Measurements from ENCODE around the gene COL7A1.
A peak's percentile ranks its signal among the peaks of the same experiment; 100 is the strongest.

COL7A1 gene

DNA sequence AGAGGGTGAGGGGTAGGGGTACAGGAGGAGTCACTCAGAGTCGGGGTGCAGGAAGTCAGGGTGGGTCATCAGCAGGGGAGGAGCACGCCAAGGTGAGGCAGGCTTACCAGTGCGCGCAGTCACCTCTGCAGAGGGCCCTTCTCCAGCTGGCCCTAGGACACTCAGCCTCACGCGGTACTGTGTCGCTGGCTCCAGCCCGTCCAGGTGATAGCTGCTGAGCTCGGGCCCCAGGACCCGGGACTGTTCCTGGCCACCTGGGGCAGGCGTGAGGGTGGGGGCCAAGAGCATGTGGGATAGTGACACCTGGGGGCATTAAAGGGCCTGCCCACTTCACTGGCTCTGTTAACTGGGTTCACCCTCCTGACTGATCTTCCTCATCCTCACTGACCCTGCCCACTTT lies 7.4 kb downstream of the COL7A1 start:
- no peak for DNase-seq

DNA sequence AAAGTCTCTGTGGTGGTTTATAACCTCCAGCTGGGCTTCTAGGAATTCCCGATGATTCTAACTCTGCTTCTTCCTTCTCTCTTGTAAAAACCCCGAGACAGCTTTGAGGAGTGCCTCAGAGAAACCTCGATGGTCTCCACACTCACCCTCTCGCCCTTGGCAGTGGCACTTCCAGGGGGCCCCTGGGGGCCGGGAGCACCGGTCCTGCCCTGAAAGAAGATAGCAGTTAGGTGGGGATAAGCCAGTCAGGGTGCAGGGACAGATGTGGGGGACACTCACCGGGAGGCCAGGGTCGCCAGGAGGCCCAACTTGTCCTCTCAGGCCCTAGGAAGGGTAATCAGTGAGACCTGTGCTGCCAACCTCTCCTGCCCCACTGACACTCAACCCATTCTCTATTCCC lies 9.7 kb downstream of the COL7A1 start:
- DNase-seq = no peak

DNA sequence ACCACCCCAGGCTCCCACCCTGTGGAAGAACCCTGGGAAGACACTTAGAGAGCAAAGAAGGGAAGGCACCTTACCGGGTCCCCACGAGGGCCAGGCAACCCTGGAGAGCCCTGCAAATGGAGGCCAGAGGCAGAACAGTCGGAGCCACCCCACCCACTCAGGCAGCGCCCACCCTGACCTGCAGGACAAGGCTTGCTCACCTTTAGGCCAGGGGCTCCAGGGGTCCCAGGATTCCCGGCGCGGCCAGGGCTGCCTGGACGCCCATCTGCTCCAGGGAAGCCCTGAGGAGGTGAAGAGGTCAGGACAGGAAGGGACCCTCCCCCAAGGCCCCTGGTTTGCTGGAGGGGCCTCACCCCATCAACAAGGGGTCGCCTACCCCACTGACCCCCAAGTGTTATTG lies 10.3 kb downstream of the COL7A1 start:
- DNase-seq = no peak

GRCh38 chr3:48581621-48582481 lies 13.3 kb downstream of the COL7A1 start:
- DNase-seq = no peak

DNA sequence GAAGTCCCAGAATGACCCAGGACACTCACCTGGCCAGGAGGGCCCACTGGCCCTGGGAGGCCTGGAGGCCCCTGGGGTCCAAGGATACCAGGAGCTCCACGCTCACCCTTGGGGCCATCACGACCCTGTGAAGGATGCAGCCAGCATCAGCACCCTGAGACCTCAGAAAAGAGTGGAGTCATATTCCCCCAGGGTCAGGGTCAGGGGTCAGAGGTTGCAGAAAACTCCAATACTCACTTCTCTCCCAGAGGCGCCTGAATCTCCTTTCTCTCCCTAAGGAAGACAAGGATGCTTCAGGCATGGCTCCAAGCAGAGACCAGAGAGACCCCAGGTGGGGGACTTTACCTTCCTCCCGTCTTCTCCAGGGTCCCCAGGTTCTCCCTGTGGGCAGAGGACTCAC lies 18.5 kb downstream of the COL7A1 start:
- DNase-seq = no peak

DNA sequence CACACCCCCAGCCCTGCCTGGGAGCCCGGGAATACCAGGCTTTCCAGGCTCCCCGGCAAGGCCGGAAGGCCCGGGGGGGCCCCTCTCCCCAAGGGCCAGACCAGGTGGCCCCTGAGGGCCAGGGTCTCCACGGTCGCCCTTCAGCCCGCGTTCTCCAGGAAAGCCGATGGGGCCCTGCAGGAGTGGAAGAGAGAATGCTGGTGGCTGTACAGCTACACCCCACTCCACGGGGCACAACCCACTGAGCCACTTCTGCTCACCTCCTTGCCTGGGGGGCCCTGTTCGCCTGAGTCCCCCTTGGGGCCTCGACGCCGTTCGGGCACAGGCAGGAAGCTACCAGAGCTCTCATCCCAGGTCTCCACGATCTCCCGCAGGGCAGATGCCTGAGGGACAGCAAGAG lies 19.8 kb downstream of the COL7A1 start:
- DNase-seq = no peak

GRCh38 chr3:48573973-48574585 lies 21.1 kb downstream of the COL7A1 start:
- DNase-seq = no peak

DNA sequence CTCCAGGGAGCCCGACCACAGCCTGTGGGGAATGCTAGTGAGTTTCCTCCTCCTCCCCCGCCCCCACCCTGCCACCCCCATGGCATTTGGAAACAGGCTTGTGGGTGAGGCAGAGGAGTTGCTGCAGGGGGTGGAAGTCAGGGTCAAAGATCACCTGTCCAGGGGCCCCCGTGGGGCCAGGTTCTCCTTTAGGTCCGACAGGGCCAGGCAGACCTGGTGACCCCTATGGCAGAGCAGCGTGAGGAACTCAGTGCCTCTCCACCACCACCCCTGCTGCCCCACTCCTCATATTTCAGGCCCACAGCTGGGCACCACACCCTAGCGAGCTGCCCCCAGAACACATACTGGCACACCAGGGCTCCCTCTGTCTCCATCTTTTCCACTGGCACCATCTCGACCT lies 22.6 kb downstream of the COL7A1 start:
- DNase-seq = no peak

DNA sequence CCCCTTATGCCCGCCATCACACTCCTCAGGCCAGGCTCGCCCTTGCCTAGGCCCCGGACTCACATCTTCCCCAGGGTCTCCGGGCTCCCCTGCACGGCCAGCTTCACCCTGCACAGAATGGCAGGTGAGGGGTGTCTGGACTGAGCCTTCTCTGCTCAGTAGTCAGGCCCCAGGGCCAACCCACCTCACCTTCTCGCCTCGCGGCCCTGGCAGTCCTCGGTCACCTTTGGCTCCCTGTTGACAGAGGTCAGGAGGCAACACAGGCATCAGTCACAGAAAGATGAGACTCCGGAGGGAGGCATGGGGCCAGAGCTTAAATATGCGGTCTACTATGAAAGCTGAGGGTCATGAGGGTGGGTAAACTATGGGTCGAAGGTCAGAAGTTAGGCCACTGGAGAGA lies 23.2 kb downstream of the COL7A1 start:
- DNase-seq = no peak

DNA sequence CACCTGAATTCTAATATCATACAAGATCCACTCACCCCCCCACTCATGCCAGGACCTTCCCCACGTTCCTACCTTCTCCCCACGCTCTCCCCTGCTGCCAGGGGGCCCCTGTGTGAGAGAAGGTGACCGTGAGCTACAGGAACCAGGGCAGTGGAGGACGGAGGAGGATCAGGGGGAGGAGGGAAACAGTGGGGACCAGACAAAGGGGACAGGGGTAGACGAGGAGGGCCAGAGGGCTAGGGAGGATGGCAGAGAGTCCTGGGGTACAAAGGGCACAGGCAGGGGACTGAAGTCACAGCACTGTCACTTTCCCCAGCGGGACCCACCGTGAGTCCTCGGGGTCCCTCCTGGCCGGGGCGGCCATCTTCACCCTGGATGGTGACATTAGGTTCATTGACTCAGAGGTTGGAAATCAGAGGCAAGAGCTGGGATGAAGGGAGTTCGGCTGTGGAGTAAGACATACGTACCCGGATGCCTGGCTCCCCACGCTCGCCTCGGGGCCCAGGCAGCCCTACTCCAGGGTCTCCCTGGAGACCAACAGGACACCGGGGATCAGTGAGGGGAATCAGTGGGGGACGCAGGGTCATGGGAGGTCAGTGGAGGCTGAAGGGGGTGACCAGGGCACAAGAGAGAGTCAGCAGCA lies 25.2 kb downstream of the COL7A1 start:
- no peak for DNase-seq

GRCh38 chr3:48569400-48569799 lies 25.7 kb downstream of the COL7A1 start:
- no peak for DNase-seq

DNA sequence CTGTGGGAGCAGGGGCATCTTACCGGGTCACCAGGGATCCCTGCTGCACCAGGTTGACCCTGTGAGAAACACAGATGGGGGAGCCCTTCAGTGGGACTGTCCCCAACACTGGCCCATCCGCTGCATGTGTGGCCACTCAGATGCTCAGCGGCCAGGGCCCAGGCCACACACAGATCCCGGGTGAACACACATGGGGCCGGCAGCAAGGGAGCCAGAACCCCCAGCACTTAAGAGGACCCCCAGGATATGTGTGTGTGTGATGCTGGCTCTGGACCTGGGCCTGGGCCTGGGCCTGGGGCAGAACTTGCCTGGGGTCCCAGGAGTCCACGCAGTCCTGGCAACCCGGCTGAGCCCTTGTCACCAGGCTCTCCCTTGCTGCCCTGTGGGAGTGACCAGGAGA lies 26.7 kb downstream of the COL7A1 start:
- no peak for DNase-seq

GRCh38 chr3:48567500-48567899 lies 27.6 kb downstream of the COL7A1 start:
- no peak for DNase-seq

- no peak for DNase-seq
Measured at GRCh38 chr3:48567090-48567489, 28.0 kb downstream of the COL7A1 start.

DNA sequence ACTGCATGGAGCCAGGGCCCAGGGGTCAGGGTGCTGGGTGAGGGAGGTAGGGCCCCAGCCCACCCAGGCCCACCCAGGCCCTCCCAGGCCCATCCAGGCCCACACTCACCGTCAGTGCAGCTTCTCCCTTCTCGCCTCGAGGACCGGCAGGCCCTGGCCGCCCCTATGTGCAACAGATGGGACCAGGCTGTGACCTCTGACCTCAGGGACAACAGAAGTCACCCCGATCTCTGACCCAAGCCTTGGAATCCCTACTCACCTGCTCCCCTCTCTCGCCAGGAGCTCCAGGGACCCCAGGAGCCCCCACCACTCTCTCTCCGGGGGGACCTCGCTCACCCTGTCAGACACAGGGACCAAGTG lies 28.7 kb downstream of the COL7A1 start:
- no peak for DNase-seq

- no peak for DNase-seq
Measured at GRCh38 chr3:48565591-48566400, 29.3 kb downstream of the COL7A1 start.

DNA sequence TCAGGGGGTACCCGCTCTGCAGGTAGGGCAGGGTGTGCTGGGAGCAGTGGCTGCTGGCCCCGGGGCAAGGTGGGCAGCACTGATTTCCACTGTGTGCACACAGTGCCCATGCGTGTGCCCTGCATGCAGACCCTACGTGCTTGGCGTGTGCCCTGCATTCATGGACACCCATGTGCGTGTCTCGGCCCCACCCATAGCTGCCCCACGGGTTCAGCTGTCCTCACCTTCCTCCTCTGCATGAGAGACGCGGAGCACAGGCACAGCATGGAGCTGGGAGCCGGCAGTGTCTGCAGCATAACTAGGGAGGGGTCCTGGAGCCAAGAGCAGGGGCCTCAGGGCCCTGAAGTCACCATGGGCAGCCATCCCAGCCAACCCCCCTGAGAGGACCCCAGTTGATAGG lies 29.9 kb downstream of the COL7A1 start:
- no peak for DNase-seq

DNA sequence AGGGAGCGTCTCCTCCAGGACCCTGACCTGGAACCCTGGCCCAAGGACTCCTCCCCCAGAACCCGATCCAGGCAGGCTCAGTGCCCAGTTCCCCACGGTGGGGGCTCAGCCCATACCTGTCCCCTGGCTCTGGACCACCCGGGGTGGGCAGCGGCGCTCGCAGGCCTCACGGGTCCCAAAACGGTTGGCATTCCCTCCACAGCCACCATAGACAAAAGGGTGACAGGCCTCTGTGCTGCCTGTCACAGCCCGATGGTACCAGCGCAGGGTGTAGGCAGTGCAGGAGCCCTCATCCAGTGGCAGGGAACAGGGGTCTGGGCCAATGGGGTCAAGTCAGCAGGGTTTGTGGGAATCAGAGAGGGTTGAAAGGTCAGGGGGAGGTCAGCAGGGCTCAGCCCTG lies 30.5 kb downstream of the COL7A1 start:
- no peak for DNase-seq

DNA sequence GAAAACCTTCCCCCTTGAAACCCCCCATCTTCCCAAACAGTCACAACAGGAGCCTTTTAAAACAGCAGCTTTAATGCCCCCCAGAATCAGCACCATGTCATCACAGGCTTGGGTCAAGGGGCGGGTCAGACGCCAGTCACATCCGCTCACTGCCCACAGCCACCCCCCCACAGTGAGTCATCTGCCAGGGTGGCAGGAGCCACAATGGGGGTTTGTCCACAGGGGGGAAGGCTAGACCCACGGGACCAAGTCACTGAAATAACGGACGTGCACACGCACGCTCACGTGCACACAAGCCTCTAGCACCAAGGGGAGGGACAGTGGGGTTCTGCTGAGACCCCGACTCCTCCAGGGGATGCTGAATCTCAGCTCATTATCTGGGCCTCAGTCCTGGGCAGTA lies 31.1 kb downstream of the COL7A1 start:
- DNase-seq = peak; percentile 8

DNA sequence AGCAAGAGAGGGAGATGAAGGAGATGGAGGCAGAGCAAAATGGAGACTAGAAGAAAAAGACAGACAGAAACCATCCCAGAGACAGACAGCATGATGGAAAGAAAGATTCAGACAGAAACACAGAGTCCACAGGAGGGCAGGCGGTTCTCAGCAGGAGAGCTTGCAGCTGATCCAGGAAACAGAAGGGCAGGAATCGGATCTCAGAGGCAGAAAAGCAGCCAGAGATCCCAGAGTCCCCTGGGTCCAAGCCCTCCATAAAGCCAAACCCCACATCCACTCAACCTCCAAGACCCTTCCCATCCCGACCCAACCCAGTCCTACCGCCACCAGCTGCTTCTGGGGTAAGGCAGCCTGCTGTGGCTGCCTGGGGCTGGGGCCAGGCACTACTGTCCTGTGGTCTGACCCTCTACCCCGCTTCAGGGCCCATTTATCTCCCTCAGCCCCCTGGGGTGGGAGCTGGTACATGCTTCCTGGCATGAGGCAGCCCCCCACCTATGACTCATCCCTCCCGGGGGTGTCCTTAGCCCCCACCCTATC lies 31.7 kb downstream of the COL7A1 start, which contains the start of gene UCN2:
Gene UCN2 (minus strand): TSS at position 400 of the 537 bp plus-strand sequence. CDS start 657 bp downstream, outside the sequence.
- DNase-seq = no peak

DNA sequence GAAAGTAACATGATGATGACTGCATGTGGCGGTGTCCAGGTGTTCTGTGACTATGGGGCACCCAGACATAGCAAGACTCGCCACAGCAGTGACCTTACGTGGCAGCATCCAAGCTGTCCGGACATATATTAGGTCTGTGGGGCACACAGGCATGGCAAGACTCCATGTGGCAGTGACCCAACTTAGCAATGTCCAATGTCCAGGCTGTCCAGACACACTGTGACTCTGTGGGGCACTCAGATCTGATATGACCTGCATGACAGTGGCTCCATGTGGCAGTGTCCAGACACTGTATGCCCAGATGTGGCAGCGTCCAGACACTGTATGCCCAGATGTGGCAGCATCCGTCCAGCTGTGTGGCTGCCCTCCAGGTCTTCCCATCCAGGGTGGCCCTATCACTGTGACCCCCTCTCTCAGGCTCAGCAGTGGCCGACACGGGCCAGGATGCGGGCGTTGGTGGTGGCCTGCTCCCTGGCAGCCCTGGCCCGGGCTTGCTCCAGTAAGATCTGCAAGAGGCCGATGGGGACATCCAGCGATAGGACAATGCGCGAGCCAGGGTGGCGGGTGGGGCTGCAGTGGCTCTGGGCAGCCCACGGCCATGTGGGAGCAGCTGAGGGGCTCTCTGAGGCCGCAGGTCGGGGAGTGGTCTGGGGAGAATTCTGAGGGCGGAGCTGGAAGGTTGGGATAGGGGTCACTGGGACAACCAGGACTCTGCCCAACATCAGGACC lies 32.6 kb downstream of the COL7A1 start:
- DNase-seq = no peak

DNA sequence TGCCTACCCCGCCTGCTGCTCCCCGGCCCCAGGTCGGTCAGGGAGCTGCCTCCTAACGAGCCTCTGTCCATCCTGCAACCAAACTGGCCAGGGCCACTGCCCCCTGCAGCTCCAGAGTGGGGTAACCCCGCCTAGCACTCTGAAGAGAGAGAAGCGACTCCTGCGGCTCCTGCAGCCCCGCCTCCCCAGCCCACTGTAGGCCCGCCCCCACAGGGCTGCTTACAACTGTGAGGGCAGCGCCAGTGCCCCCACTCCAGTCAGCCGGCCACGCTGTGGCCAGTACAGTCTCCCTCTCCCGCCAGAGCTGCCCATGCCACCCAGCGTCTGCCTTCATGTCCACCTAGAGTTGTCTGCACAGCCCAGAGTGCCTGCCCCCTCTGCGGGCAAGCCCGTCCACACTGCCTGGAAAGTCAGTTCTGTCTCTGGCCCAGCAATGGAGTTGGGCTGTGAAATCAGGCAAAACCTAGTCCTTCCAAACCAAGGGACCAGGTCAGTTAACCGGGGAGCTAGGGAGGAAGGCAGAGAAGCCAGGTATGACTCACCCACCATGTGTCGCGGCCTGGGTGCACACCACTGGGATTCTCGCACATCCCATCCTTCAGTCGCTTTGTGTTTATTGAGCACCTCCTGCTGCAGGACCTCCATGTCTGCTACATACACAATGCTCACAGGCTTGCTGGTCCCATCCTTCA lies 33.9 kb downstream of the COL7A1 start:
- no peak for DNase-seq
